KMS-11 (cell line): Measurements from ENCODE around the gene CACNA2D2.

Experiments
- H2AFZ ChIP-seq: fragments of 200-600 bp; sonication (generic); 2 replicates; pipeline ENCODE4 v1.6.1; 2016; ENCODE audit warnings: antibody characterized with exemption, mixed run types, low read depth
- H3K27ac ChIP-seq: fragments of 200-600 bp; sonication (generic); 2 replicates; pipeline ENCODE4 v1.6.1; 2016; ENCODE audit warnings: mild to moderate bottlenecking, mixed run types
- H3K27me3 ChIP-seq: fragments of 200-600 bp; sonication (generic); 2 replicates; pipeline ENCODE4 v1.6.1; 2017; ENCODE audit warnings: mild to moderate bottlenecking, low read depth, mixed run types, moderate library complexity; ENCODE audit not compliant: insufficient read depth
- H3K36me3 ChIP-seq: fragments of 200-600 bp; sonication (generic); 2 replicates; pipeline ENCODE4 v1.6.1; 2017; ENCODE audit warnings: mild to moderate bottlenecking, mixed run types; ENCODE audit not compliant: insufficient read depth
- H3K4me1 ChIP-seq: fragments of 200-600 bp; sonication (generic); 2 replicates; pipeline ENCODE4 v1.6.1; 2016; ENCODE audit warnings: mild to moderate bottlenecking, low read depth, mixed run types; ENCODE audit not compliant: poor library complexity, severe bottlenecking
- H3K4me2 ChIP-seq: fragments of 200-600 bp; sonication (generic); 2 replicates; pipeline ENCODE4 v1.7.0; 2016; ENCODE audit warnings: mild to moderate bottlenecking, mixed run types
- H3K4me3 ChIP-seq: fragments of 200-600 bp; sonication (generic); IDR thresholded peaks from 2 replicates; pipeline ENCODE4 v1.6.1; 2017; ENCODE audit warnings: low read depth, low read length, mixed read lengths; ENCODE audit not compliant: insufficient read depth
- H3K79me2 ChIP-seq: fragments of 200-600 bp; sonication (generic); 2 replicates; pipeline ENCODE4 v1.6.1; 2016; ENCODE audit warnings: low read depth, mixed run types; ENCODE audit not compliant: insufficient read depth
- H3K9ac ChIP-seq: fragments of 200-600 bp; sonication (generic); 2 replicates; pipeline ENCODE4 v1.6.1; 2016; ENCODE audit warnings: mild to moderate bottlenecking, mixed run types
- H4K20me1 ChIP-seq: fragments of 200-600 bp; sonication (generic); 2 replicates; pipeline ENCODE4 v1.6.1; 2016; ENCODE audit warnings: mild to moderate bottlenecking, mixed run types; ENCODE audit not compliant: insufficient read depth
- TF ChIP-seq, protein P1 (sequence below): fragments of 200-600 bp; sonication (generic); conservative IDR thresholded peaks from 2 replicates; pipeline ENCODE4 v1.6.1; 2017; ENCODE audit warnings: low read depth, mild to moderate bottlenecking, antibody characterized with exemption, low read length, moderate library complexity, mixed read lengths

Gene CACNA2D2

GRCh38 chr3:50319181-50319893 is 184.1 kb downstream of the CACNA2D2 start:
- Histone ChIP-seq H2AFZ (no peak overlapping the region), H4K20me1 (no peaks in the 10 kb centered on the region), H3K4me3 (no peak overlapping the region), H3K9ac (no peak overlapping the region), H3K27ac (no peak overlapping the region), H3K36me3 (no peaks in the 10 kb centered on the region), H3K4me1 (peaks cover 4% of the 10 kb centered on the region), H3K27me3 (no peaks in the 10 kb centered on the region), H3K4me2 (no peak overlapping the region), H3K79me2 (no peaks in the 10 kb centered on the region)
- TF ChIP-seq, protein P1, sequence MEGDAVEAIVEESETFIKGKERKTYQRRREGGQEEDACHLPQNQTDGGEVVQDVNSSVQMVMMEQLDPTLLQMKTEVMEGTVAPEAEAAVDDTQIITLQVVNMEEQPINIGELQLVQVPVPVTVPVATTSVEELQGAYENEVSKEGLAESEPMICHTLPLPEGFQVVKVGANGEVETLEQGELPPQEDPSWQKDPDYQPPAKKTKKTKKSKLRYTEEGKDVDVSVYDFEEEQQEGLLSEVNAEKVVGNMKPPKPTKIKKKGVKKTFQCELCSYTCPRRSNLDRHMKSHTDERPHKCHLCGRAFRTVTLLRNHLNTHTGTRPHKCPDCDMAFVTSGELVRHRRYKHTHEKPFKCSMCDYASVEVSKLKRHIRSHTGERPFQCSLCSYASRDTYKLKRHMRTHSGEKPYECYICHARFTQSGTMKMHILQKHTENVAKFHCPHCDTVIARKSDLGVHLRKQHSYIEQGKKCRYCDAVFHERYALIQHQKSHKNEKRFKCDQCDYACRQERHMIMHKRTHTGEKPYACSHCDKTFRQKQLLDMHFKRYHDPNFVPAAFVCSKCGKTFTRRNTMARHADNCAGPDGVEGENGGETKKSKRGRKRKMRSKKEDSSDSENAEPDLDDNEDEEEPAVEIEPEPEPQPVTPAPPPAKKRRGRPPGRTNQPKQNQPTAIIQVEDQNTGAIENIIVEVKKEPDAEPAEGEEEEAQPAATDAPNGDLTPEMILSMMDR: no peak

- Histone ChIP-seq H3K79me2 (no peaks in the 10 kb centered on the region), H3K27ac (no peak overlapping the region), H3K27me3 (no peaks in the 10 kb centered on the region), H4K20me1 (no peaks in the 10 kb centered on the region), H3K36me3 (no peaks in the 10 kb centered on the region), H3K4me1 (peaks cover 4% of the 10 kb centered on the region), H3K9ac (no peak overlapping the region), H2AFZ (no peak overlapping the region), H3K4me3 (no peak overlapping the region), H3K4me2 (no peak overlapping the region)
- TF ChIP-seq, protein P1: no peak
Measured at GRCh38 chr3:50318615-50319014, 184.8 kb downstream of the CACNA2D2 start.

- Histone ChIP-seq H3K36me3 (no peaks in the 10 kb centered on the region), H4K20me1 (no peaks in the 10 kb centered on the region), H2AFZ (no peak overlapping the region), H3K27ac (no peak overlapping the region), H3K4me3 (no peak overlapping the region), H3K27me3 (no peaks in the 10 kb centered on the region), H3K9ac (no peak overlapping the region), H3K79me2 (no peaks in the 10 kb centered on the region), H3K4me1 (peaks cover 4% of the 10 kb centered on the region), H3K4me2 (no peak overlapping the region)
- TF ChIP-seq, protein P1: no peak
Measured at GRCh38 chr3:50318163-50318562, 185.3 kb downstream of the CACNA2D2 start.

- Histone ChIP-seq H3K4me3 (no peak overlapping the region), H3K4me1 (peaks cover 4% of the 10 kb centered on the region), H3K9ac (no peak overlapping the region)
Measured at GRCh38 chr3:50317300-50317699, 186.1 kb downstream of the CACNA2D2 start.

More at GRCh38 chr3:50317300-50317699, 186.1 kb downstream of the CACNA2D2 start:
- Histone ChIP-seq H3K79me2 (no peaks in the 10 kb centered on the region), H3K27ac (no peak overlapping the region), H3K27me3 (no peaks in the 10 kb centered on the region), H4K20me1 (no peaks in the 10 kb centered on the region), H3K4me2 (no peak overlapping the region), H3K36me3 (no peaks in the 10 kb centered on the region), H2AFZ (no peak overlapping the region)
- TF ChIP-seq, protein P1: no peak
